GM18870 (cell line): ENCODE data around the gene RPS26.
"Not testable (repeated sequence)": the region's sequence is repeated elsewhere in the genome, so short reads cannot be mapped to it uniquely, and the experiment has no call there.

ENCODE experiments used
- ATAC-seq: cut with Tn5 transposase; IDR thresholded peaks from one replicate; pipeline ENCODE4 v1.9.1; 2021; ENCODE audit warnings: moderate library complexity; ENCODE audit not compliant: unreplicated experiment

Gene RPS26

GRCh38 chr12:56020423-56021184 lies 21.1 kb upstream of the RPS26 start, which contains the start of gene IKZF4:
TSS of gene IKZF4 (plus strand) at chr12:56021043. CDS start at chr12:56021494, 451 bp downstream.
- no peak for ATAC-seq

DNA sequence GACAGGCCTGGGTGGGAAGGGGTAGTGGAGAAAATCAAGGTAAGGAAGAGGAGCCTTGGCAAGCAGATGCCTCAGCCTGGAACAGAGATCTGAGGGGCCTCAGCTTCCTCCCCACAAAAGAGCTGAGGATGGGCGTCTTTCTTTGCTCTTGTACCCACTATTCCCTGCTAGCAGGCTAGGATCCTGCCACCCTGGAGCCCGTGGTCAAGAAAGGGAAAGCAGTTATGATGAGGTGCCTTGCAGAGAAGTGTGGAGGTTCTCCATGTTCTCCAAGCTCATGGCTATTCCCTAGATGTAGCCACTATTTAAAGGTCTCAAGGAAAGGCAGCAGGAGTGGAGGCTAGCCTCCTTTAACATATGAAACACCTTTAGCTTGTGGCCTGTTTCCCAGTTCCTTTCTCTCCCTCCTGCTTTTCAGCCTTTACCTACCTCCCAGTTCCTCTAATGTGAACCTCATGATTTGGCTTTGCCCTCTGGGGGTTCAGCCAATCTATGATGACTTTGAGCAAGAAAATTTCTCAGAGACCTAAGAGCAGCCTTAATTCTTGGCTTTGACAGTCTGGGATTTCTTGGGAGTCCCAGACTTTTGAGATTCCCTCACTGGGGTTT lies 19.7 kb upstream of the RPS26 start:
- ATAC-seq: no peak

DNA sequence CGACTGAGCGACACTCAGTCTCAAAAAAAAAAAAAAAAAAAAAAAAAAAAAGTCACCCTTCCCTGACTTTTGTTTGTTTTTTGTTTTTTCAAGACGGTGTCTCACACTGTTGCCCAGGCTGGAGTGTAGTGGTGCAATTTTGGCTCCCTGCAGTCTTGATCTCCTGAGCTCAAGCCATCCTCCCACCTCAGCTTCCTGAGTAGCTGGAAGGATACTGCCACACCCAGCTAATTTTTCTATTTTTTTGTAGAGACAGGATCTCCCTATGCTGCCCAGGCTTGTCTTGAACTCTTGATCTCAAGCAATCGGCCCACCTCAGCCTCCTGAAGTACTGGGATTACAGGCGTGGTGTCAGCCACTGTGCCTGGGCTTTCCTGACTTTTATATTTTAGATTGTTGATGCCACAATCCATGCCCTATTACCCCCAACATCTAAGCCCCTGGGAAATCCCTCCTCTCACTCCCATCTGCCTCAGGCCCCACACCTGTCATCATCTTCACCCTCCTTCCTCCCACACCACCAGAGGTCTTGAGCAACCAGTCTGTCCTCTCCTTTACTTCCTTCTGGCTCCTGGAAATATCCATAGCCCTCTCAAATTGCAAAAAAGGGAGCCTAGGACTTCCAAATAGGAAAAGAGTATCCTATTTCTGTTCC lies 13.1 kb upstream of the RPS26 start:
- no peak for ATAC-seq

DNA sequence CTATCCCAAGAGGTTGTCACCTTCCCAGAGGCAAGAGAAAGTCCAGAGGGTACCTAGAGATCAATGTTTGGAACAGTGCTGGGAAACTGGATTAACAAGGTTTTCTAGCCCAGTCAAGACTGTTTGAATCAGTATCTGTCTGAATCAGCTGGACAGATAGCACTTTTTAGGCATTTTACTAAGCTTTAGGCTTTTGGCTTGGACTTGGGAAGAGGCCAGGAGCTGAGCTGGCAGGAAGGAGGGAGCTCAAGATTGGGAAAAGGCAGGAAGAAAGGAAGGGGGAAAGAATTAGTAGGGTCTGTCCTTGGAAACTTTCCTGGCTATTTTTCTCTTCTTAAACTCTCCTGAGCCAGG lies 12.6 kb upstream of the RPS26 start:
- ATAC-seq: no peak

DNA sequence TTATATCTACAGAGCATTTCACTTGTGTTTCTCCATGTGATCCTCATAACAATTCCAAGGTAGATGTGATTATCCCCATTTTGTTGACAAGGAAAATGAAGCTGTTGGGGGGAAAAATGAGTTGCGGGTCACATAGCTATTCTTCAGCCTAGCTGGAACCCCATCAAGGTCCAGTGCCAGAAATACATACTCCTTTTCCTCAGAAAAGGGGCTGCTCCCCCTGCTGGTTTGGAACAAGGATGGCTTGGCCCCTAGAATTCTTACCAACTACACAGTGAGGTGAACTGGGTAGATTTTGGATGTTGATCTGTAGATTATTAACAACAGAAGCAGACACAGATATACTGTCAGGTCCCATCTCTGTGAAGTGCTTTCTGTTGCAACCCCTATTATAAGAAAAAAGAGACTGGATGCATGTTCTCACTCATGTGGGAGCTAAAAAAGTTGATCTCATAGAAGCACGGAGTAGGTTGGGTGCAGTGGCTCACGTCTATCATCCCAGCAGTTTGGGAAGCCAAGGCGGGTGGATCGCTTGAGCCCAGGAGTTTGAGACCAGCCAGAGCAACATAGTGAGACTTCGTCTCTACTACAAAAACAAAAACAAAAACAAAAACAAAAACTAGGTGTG lies 11.9 kb upstream of the RPS26 start:
- no peak for ATAC-seq

- no peak for ATAC-seq
These were observed 9.7 kb upstream of the RPS26 start for GRCh38 chr12:56031987-56032386.

DNA sequence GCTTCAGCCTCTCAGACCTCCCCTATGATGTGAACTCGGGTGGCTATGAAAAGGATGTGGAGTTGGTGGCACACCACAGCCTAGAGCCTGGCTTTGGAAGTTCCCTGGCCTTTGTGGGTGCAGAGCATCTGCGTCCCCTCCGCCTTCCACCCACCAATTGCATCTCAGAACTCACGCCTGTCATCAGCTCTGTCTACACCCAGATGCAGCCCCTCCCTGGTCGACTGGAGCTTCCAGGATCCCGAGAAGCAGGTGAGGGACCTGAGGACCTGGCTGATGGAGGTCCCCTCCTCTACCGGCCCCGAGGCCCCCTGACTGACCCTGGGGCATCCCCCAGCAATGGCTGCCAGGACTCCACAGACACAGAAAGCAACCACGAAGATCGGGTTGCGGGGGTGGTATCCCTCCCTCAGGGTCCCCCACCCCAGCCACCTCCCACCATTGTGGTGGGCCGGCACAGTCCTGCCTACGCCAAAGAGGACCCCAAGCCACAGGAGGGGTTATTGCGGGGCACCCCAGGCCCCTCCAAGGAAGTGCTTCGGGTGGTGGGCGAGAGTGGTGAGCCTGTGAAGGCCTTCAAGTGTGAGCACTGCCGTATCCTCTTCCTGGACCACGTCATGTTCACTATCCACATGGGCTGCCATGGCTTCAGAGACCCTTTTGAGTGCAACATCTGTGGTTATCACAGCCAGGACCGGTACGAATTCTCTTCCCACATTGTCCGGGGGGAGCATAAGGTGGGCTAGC lies 7.0 kb upstream of the RPS26 start:
- no peak for ATAC-seq

GRCh38 chr12:56037161-56037560 lies 4.6 kb upstream of the RPS26 start:
- no peak for ATAC-seq

DNA sequence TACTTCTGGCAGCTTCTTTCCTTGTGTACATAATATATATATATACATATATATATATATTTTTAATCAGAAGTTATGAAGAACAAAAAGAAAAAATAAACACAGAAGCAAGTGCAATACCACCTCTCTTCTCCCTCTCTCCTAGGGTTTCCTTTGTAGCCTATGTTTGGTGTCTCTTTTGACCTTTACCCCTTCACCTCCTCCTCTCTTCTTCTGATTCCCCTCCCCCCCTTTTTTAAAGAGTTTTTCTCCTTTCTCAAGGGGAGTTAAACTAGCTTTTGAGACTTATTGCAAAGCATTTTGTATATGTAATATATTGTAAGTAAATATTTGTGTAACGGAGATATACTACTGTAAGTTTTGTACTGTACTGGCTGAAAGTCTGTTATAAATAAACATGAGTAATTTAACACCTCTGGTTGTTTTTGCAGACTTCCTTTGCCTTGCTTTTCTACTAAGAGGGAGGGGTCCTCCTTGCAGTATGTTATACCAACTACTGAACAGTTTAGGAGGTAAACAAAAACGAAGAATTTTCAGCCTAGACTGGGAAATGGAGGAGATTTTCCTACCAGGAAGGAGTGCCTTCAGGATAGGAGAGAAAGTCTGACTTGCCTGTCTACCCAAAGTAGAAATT lies 3.6 kb upstream of the RPS26 start:
- ATAC-seq: no peak

- ATAC-seq: no peak
These were observed 1.6 kb upstream of the RPS26 start for GRCh38 chr12:56040151-56040550.

GRCh38 chr12:56040963-56041551 lies 661 bp upstream of the RPS26 start:
- no peak for ATAC-seq

DNA sequence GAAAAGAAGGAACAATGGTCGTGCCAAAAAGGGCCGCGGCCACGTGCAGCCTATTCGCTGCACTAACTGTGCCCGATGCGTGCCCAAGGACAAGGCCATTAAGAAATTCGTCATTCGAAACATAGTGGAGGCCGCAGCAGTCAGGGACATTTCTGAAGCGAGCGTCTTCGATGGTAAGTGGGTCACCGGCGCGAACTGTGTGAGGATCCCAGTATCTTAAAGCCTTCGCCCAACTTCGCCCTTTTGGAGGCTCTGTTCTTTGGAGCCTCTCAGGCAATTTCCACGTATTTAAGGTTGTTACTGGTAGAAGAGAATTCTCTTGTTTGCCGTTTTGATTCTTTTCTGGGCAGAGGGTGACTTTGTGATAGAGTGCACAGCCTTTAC lies 704 bp downstream of the RPS26 start:
- not testable (repeated sequence) for ATAC-seq

- no peak for ATAC-seq
These were observed 1.1 kb downstream of the RPS26 start for GRCh38 chr12:56042843-56043242.

DNA sequence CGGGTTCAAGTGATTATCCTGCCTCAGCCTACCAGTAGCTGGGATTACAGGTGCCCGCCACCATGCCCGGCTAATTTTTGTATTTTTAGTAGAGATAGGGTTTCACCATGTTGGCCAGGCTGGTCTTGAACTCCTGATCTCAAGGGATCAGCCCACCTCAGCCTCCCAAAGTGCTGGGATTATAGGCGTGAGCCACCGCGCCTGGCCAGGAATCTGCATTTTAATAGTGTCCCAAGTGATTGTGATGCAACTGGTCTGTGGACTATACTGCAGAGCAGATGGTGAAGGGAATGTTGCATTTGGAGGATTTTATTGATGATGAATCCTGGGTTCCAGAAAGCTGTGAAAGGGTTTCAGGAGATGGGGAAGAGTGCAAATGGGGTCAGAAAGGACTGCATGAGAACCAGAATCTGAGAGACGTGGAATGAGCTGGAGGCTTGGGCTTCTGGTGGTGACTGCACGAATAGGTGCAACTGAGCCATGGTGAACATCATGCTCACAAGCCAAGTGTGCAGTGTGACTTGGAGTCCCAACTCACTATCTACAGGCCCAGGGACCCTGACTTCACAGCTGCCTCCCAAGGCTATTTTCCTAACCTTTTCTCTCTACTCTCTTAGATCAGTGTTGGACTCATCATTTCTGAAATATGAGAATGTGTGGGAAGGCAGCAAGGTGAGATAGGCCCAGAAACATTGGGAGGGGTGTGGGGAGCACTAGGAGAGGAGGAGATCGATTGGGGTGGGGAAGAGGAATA lies 4.5 kb downstream of the RPS26 start:
- ATAC-seq: no peak

DNA sequence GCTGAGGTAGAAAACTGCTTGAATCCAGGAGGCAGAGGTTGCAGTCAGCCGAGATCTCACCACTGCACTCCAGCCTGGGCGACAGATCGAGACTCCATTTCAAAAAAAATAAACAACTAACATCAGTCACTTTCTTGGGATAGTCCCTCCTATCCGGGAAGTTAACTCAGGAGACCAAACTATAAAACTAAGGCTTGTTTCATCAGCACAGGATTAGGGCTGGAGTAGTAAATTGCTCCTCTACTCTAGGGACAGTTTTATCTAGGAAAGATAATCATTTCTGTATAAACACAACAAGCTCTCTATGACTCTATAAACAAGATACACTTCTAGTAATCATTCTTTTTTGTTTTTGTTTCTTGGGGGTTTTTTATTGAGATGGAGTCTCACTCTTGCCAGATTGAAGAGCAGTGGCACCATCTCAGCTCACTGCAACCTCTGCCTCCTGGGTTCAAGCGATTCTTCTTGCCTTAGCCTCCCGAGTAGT lies 11.7 kb downstream of the RPS26 start:
- no peak for ATAC-seq

DNA sequence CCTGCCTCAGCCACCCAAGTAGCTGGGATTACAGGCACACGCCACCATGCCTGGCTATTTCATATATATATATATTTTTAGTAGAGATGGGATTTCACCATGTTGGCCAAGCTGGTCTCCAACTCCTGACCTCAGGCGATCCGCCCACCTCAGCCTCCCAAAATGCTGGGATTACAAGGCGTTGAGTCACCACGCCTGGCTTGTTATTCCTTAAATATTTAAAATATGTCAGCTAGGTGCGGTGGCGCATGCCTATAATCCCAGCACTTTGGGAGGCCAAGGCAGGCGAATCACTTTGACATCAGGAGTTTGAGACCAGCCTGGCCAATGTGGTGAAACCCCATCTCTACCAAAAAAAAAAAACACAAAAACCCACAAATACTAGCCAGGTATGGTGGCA lies 18.2 kb downstream of the RPS26 start:
- ATAC-seq: not testable (repeated sequence)

- ATAC-seq: no peak
These were observed 20.3 kb downstream of the RPS26 start for GRCh38 chr12:56061982-56062381.

DNA sequence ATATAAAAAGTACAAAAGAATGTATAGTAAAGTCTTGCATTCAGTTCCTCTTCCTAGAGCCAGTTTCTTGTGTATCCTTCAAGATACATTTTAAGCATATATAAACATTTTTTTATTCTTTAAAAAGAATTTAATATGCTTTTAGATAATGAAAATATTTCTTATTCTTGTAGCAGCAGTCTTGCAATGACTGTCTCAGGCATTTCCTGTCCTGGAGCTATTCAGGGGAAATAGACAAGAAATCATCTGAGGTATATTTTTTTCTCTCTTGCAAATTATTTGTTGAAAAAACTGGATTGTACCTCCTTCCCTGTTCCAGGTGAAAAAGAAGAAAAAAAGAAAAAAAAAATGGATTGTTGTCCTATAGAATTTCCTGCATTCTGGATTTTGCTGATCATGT lies 21.3 kb downstream of the RPS26 start:
- no peak for ATAC-seq

GRCh38 chr12:56071648-56072047 lies 29.9 kb downstream of the RPS26 start:
- ATAC-seq: no peak
